ENCODE measurements around the gene PRSS35.
"Not testable (repeated sequence)": the region's sequence is repeated elsewhere in the genome, so short reads cannot be mapped to it uniquely, and the experiment has no call there.

Gene PRSS35, protein sequence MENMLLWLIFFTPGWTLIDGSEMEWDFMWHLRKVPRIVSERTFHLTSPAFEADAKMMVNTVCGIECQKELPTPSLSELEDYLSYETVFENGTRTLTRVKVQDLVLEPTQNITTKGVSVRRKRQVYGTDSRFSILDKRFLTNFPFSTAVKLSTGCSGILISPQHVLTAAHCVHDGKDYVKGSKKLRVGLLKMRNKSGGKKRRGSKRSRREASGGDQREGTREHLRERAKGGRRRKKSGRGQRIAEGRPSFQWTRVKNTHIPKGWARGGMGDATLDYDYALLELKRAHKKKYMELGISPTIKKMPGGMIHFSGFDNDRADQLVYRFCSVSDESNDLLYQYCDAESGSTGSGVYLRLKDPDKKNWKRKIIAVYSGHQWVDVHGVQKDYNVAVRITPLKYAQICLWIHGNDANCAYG

GRCh38 chr6:83511901-83512681, at the start of gene PRSS35:
Gene PRSS35, plus strand, starts transcription at chr6:83512534. Its CDS starts 10,908 bp downstream, at chr6:83523442.
- no peak for DNase-seq (ENCODE audit: low read depth)

GRCh38 chr6:83463886-83464285, 48.4 kb upstream of the PRSS35 start:
- DNase-seq (ENCODE audit: low read depth): no peak

- no peak for DNase-seq (ENCODE audit: low read depth)
Observed at GRCh38 chr6:83464381-83465140, 47.8 kb upstream of the PRSS35 start.

DNA sequence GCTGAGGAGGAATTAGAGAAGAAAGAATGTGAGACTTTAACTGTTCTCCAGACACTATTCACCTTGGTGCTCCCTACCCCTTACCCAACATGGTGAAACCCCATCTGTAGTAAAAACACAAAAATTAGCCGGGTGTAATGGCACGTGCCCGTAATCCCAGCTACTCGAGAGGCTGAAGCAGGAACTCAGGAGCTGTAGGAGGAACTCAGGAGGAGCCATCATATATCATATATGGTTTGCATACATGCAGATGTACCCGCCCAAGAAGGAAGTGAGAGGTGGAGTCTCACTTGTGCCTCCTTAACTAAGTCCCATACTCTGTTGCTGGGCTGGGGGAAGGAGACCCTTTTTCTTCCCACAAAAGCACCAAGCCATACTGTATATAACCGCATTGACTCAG, 46.0 kb upstream of the PRSS35 start:
- DNase-seq (ENCODE audit: low read depth): no peak

GRCh38 chr6:83467620-83468036, 44.7 kb upstream of the PRSS35 start:
- DNase-seq (ENCODE audit: low read depth): no peak

DNA sequence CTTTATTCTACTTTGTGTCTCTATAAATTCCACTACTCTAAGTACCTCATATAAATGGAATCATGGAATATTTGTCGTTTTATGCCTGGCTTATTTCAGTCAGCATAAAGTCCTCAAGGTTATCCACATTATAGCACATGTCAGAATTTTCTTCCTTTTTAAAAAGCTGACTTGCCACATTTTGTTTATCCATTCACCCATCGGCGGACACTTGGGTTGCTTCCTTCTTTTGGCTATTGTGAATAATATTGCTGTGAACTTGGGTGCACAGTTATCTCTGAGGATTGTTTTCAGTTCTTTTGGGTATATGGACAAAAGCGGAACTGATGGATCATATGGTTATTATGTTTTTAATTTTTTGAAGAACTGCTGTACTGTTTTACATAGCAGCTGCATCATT, 42.3 kb upstream of the PRSS35 start:
- DNase-seq (ENCODE audit: low read depth): no peak

GRCh38 chr6:83470587-83470986, 41.7 kb upstream of the PRSS35 start:
- DNase-seq (ENCODE audit: low read depth): no peak

- DNase-seq (ENCODE audit: low read depth): no peak
Observed at GRCh38 chr6:83472767-83473166, 39.6 kb upstream of the PRSS35 start.

DNA sequence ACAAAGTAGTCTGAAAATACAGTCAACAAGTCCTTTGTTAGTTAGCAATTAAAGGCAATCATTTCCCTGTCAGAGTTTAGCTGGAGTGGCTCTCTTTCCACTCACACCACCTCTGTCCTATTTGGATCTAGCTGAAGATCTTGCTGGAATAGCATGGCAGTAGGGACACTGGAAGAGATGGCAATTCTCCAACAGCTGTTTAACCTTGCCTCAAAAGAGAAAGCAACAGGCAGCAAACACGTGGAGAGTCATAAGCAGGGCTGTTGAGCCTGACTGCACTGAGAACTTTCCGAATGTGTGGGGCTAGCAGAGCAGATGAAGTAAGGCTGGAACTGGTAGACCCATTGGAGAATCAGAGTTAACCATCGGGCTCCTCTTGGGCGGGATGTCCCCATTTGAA, 38.0 kb upstream of the PRSS35 start:
- DNase-seq (ENCODE audit: low read depth): no peak

DNA sequence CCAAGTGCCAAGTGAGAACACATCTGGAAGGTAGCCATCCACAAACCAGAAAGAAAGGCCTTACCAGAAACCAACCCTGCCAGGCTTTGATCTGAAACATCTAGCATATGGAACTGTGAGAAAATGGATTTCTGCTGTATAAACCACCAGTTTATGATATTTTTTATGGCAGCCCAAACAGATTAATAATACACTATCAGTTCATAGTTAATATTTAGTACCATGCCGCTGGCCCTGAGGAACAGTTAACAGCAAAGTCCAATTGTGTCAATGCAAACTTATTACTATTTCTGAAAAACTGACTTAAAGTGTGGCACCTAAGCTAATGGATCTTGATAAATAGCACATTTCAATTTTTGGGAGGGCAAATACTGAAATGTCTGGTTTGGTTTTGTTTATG, 35.4 kb upstream of the PRSS35 start:
- DNase-seq (ENCODE audit: low read depth): no peak

GRCh38 chr6:83479389-83479788, 32.9 kb upstream of the PRSS35 start:
- DNase-seq (ENCODE audit: low read depth): no peak

GRCh38 chr6:83480470-83480869, 31.9 kb upstream of the PRSS35 start:
- no peak for DNase-seq (ENCODE audit: low read depth)

GRCh38 chr6:83481938-83482337, 30.4 kb upstream of the PRSS35 start:
- not testable (repeated sequence) for DNase-seq (ENCODE audit: low read depth)

DNA sequence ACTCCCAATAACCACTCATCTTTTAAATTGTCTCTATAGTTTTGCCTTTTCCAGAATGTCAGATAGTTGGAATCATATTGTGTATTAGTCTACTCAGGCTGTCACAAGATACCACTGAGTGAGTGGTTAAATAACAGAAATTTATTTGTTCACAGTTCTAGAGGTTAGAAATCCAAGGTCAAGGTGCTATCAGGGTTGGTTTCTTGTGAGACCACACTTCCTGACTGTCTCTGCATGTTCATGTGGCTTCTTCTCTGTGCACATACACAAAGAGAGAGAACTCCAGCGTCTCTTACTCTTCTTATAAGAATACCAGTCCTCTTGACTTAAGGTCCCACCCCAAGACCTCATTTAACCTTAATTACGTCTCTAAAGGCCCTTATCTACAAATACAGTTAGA, 23.9 kb upstream of the PRSS35 start:
- no peak for DNase-seq (ENCODE audit: low read depth)

DNA sequence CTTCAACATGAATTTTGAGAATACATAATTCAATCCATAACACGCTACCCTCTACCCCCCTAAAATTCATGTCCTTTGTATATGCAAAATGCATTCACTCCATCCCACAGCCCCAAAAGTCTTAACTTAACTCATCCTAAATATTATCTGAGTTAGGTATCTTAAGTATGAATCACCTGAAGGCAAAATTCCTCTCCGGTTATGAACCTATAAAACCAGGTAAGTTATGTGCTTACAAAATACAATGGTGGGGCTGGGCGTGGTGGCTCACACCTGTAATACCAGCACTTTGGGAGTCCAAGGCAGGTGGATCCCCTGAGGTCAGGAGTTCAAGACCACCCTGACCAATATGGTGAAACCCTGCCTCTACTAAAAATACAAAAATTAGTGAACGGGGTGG, 23.5 kb upstream of the PRSS35 start:
- no peak for DNase-seq (ENCODE audit: low read depth)

- no peak for DNase-seq (ENCODE audit: low read depth)
Observed at GRCh38 chr6:83490217-83490807, 22.0 kb upstream of the PRSS35 start.

DNA sequence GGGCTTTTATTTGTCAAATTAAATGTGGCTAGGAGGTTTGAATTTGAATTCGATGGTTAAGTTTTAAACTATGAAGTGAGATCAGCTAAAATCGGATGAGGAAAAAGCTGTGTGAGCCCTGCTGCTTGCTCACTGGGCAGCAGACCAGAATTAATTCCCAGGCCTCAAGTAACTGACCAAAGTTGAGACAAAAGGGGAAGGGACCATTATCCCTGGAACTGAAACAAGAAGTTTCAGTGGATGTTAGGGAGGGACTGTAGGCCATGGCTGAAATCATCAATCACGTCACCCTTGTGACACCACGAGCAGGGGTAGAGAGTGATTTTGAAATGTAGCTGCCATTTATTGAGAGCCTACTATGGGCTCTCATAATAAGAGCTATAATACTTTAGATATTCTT, 7.0 kb upstream of the PRSS35 start:
- no peak for DNase-seq (ENCODE audit: low read depth)

DNA sequence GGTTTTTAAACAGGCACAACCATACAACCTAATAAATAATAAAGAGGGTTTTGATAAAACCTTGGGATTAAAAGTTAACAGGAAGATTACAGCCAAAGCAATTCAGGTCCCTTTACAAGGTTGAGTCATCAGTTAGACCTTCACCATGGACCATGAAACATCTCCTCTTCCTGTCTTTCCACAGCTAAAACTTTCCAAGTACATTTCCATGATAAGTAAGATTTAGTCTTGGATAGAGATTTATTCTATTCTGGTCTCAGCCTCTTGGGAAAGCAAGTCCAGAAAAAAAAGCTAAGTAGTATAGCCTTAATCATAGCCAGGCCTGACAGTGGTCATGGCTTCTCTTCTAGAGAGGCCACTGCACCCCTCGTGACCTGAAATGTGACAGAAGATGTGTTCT, 2.9 kb upstream of the PRSS35 start:
- DNase-seq (ENCODE audit: low read depth): no peak

DNA sequence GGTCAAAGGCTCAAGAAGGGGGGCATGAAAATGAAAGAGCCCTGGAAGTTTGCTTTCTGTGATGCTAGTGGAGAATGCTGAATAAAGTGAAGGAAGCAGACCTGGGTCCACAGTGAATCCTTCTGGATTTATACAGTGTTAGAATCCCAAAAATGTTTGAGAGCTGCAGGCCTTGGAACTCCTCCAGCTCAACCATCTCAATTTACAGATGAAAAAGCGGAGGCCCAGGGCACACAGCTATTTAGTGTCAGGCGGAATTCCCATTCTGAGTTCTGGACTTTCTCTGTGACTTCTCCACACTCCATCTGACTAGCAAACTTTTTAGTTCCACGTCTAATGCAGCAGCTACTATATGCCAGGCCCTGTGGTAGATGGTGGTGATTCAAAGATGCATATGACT, 1.5 kb upstream of the PRSS35 start:
- DNase-seq (ENCODE audit: low read depth): no peak

- DNase-seq (ENCODE audit: low read depth): no peak
Observed at GRCh38 chr6:83511266-83511665, 1.1 kb upstream of the PRSS35 start.

DNA sequence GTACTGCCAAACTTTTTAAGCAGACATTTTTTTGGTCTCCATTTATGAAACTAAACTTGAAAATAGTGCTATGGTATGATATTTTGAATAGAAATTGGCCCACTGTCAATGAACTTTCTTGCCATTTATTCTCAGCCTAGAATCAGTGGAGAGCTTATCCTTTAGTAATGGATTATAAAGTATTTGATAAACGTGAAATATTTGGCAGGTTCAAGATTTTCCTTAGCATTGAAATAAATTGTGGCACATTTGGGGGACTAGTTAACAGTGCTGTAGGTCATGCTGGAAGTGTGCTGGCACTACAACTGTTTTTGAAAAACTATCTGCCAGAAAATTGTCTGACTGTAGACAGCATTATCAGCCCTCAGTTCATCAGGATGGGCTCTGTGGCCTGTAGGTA, 2.1 kb downstream of the PRSS35 start:
- no peak for DNase-seq (ENCODE audit: low read depth)

- no peak for DNase-seq (ENCODE audit: low read depth)
Observed at GRCh38 chr6:83514866-83515466, 2.6 kb downstream of the PRSS35 start.

Data from activated T-cell treated with anti-CD3 and anti-CD28 coated beads for 1 hour (primary cell).